ENCODE results near the gene ZAP70. TPM values are rescaled to one million over a fixed set of nuclear protein-coding genes. Genes with fewer than 3 reads are reported as not detected.

The ZAP70 gene
- total and polyA plus RNA-seq, 2 of the 13 experiments (the other 11 are each of a cell fraction or from before 2014, with no cell fraction given): 0.51 to 4.0 TPM

DNA sequence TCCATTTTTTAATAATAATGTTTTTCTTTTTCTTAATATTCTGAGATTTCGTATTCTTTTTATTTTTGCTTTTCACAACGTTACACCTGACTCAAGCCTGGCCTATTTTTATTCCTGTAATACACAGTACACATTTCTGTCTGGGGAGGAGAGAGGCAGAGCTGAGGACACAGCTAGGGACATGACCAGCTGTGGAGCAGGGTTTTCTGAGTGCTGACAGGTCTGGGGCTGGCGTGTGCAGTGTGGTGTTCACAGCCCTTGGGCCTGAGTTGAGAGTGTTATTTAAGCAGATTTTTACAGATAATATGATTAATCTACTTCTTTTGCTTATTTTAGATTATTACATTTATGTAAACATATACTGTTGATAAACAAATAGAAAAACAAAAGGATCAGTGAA, 55.9 kb downstream of the ZAP70 start:
- 98% methylated on average over 3 of the region's 3 CpGs for WGBS (ENCODE audit: low lambda C conversion rate)
- CTCF ChIA-PET (ENCODE audit: low intra/inter-chr PET ratio, low total read pairs): no interaction called here
- H3K27me3 ChIP-seq (ENCODE audit: control insufficient read depth in 1 of 2, insufficient read depth in 2 of 2, low read length in 2 of 2): no peaks in the 10 kb centered on the region
- H3K27ac ChIP-seq (ENCODE audit: extremely low read length, insufficient read depth, low read length): no peak overlapping the region
- H3K4me3 ChIP-seq (replicated peaks in 1 of 3; ENCODE audit: insufficient read depth in 1 of 3, low read depth in 2 of 3, low read length in 3 of 3): no peak overlapping the region
- no peak for ATAC-seq
- intact Hi-C loops (cut with micrococcal nuclease; ENCODE audit: unreplicated experiment): no loop called here
- POLR2A ChIA-PET: no interaction called here
- no TSS peak for BruUV-seq (replicated peaks)
- DNase-seq (ENCODE audit: low spot score): no peak
- TF ChIP-seq PHF8 (CRISPR knock-in tag; IDR thresholded peaks at IDR 0.05) (no peak), ZNF24 (IDR thresholded peaks at IDR 0.05) (no peak), ZNF17 (CRISPR knock-in tag; IDR thresholded peaks at IDR 0.05) (no peak), ZFY (CRISPR knock-in tag; IDR thresholded peaks at IDR 0.05) (no peak), EED (CRISPR knock-in tag; IDR thresholded peaks at IDR 0.05) (no peak), ZNF737 (CRISPR knock-in tag; IDR thresholded peaks at IDR 0.05; ENCODE audit: borderline replicate concordance) (no peak), NRL (CRISPR knock-in tag; IDR thresholded peaks at IDR 0.05; ENCODE audit: borderline replicate concordance) (no peak)
- TF ChIP-seq, protein P1, sequence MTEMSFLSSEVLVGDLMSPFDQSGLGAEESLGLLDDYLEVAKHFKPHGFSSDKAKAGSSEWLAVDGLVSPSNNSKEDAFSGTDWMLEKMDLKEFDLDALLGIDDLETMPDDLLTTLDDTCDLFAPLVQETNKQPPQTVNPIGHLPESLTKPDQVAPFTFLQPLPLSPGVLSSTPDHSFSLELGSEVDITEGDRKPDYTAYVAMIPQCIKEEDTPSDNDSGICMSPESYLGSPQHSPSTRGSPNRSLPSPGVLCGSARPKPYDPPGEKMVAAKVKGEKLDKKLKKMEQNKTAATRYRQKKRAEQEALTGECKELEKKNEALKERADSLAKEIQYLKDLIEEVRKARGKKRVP (CRISPR knock-in tag; IDR thresholded peaks at IDR 0.05): no peak
- TF ChIP-seq, protein P2, sequence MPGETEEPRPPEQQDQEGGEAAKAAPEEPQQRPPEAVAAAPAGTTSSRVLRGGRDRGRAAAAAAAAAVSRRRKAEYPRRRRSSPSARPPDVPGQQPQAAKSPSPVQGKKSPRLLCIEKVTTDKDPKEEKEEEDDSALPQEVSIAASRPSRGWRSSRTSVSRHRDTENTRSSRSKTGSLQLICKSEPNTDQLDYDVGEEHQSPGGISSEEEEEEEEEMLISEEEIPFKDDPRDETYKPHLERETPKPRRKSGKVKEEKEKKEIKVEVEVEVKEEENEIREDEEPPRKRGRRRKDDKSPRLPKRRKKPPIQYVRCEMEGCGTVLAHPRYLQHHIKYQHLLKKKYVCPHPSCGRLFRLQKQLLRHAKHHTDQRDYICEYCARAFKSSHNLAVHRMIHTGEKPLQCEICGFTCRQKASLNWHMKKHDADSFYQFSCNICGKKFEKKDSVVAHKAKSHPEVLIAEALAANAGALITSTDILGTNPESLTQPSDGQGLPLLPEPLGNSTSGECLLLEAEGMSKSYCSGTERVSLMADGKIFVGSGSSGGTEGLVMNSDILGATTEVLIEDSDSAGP (CRISPR knock-in tag; IDR thresholded peaks at IDR 0.05; ENCODE audit: borderline replicate concordance): no peak
- TF ChIP-seq, protein P3, sequence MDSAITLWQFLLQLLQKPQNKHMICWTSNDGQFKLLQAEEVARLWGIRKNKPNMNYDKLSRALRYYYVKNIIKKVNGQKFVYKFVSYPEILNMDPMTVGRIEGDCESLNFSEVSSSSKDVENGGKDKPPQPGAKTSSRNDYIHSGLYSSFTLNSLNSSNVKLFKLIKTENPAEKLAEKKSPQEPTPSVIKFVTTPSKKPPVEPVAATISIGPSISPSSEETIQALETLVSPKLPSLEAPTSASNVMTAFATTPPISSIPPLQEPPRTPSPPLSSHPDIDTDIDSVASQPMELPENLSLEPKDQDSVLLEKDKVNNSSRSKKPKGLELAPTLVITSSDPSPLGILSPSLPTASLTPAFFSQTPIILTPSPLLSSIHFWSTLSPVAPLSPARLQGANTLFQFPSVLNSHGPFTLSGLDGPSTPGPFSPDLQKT (CRISPR knock-in tag; IDR thresholded peaks at IDR 0.05; ENCODE audit: borderline replicate concordance): no peak
- H3K36me3 ChIP-seq (replicated peaks in 1 of 2; ENCODE audit: control insufficient read depth in 1 of 2, insufficient read depth in 2 of 2, low read length in 2 of 2): peaks cover 17 to 59% of the 10 kb centered on the region in 2 experiments
- in situ Hi-C loops (cut with HindIII; ENCODE audit: extremely low pct_ligation_motif_present, low pct_unique_long_range_greater_than_20kb): no loop called here
- H3K9ac ChIP-seq (ENCODE audit: insufficient read depth, low read depth, low read length): no peak overlapping the region
- FAIRE-seq: no peak
- H2AFZ ChIP-seq (ENCODE audit: low read length): no peak overlapping the region
- H3K9me3 ChIP-seq (ENCODE audit: low read length): no peaks in the 10 kb centered on the region
- no peaks in the 10 kb centered on the region for H3K79me2 ChIP-seq (ENCODE audit: insufficient read depth, low read length)
- H3K4me2 ChIP-seq (ENCODE audit: low read depth, low read length): no peak overlapping the region
- H3K4me1 ChIP-seq (ENCODE audit: insufficient read depth, low read length): no peaks in the 10 kb centered on the region
- no peaks in the 10 kb centered on the region for H4K20me1 ChIP-seq (ENCODE audit: insufficient read depth, low read length)
